Ascending aorta (tissue), 2 donors: ENCODE measurements around the gene TXNDC8. TPM values are rescaled to one million over a fixed set of nuclear protein-coding genes. Genes with fewer than 3 reads are reported as not detected.

Experiments used
- DNase-seq, 2 donors: peaks; one replicate each; pipeline ENCODE4 v3.0.0-alpha.2; 2019; ENCODE audit warnings: low spot score in 2 of 2
- H3K27ac ChIP-seq, 2 donors: fragments of 200-600 bp; sonication (generic); one replicate each; pipeline ENCODE4 v1.5.1; 2016 to 2017; ENCODE audit warnings: mild to moderate bottlenecking in 1 of 2
- H3K27me3 ChIP-seq: fragments of 200-600 bp; sonication (generic); one replicate; pipeline ENCODE4 v1.5.1; 2017
- H3K36me3 ChIP-seq, 2 donors: fragments of 200-600 bp; sonication (generic); one replicate each; pipeline ENCODE4 v1.5.1; 2016
- H3K4me1 ChIP-seq, 2 donors: fragments of 200-600 bp; sonication (generic); one replicate each; pipeline ENCODE4 v1.5.1; 2016 to 2017; ENCODE audit warnings: mild to moderate bottlenecking in 1 of 2
- H3K4me3 ChIP-seq, 2 donors: fragments of 200-600 bp; sonication (generic); one replicate each; pipeline ENCODE4 v1.5.1; 2016 to 2017; ENCODE audit warnings: mild to moderate bottlenecking in 1 of 2
- H3K9me3 ChIP-seq, 2 donors: fragments of 200-600 bp; sonication (generic); one replicate each; pipeline ENCODE4 v1.5.1; 2016
- CTCF ChIP-seq, 3 experiments: fragments of 200-600 bp in 2 of 3; fragments of 450-650 bp in 1 of 3; sonication (generic) in 2 of 3; IDR thresholded peaks; one replicate each; pipeline ENCODE4 v1.5.1; 2016 to 2019; ENCODE audit warnings: antibody characterized with exemption in 3 of 3, mild to moderate bottlenecking in 1 of 3, moderate library complexity in 1 of 3
- intact Hi-C: fragments of 100-400 bp; cut with DNase I; formaldehyde crosslinking; loops from one replicate; pipeline ENCODE4 v1.15.1; 2023
- total RNA-seq: library from RNA; depleted of rRNA; stranded (reverse); fragments of >200 nt; gene quantifications from one replicate; pipeline ENCODE4 v1.1.0, GENCODE V29; 2016

The TXNDC8 gene
- total RNA-seq, 1 donor from 2014 or later = not detected

- Histone ChIP-seq H3K27ac (no peak overlapping the region), H3K9me3 (no peaks in the 10 kb centered on the region), H3K27me3 (no peaks in the 10 kb centered on the region), H3K4me1 (no peaks in the 10 kb centered on the region), H3K36me3 (no peaks in the 10 kb centered on the region), H3K4me3 (no peak overlapping the region)
- intact Hi-C loops = no loop called here
- no peak for TF ChIP-seq CTCF (IDR thresholded peaks at IDR 0.05)
- DNase-seq = no peak
These were observed 9.9 kb downstream of the TXNDC8 start for GRCh38 chr9:110327716-110328115.

DNA sequence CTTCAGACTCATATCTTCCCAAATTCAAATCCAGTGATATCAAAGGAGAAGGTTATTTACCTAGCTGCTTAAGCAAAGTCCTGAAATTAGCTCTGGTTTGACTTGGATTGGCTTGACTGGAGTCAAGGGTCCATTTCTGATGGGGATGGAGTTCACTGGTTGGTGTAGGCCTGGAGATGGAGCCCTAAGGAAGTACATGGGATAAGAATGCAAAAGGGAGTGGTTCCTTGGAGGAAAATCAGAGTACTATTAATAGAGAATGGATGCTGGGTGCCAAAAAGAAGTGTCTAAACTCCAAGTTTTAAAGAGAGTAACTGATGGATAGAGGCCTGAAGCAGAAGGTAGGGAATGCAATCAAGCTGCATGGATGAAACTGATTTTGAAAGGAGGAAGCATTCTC lies 13.8 kb downstream of the TXNDC8 start:
- Histone ChIP-seq H3K27ac (no peak overlapping the region), H3K9me3 (no peaks in the 10 kb centered on the region), H3K36me3 (no peaks in the 10 kb centered on the region), H3K27me3 (no peaks in the 10 kb centered on the region), H3K4me1 (no peaks in the 10 kb centered on the region), H3K4me3 (no peak overlapping the region)
- no peak for DNase-seq
- no peak for TF ChIP-seq CTCF (IDR thresholded peaks at IDR 0.05)
- intact Hi-C loops = no loop called here

DNA sequence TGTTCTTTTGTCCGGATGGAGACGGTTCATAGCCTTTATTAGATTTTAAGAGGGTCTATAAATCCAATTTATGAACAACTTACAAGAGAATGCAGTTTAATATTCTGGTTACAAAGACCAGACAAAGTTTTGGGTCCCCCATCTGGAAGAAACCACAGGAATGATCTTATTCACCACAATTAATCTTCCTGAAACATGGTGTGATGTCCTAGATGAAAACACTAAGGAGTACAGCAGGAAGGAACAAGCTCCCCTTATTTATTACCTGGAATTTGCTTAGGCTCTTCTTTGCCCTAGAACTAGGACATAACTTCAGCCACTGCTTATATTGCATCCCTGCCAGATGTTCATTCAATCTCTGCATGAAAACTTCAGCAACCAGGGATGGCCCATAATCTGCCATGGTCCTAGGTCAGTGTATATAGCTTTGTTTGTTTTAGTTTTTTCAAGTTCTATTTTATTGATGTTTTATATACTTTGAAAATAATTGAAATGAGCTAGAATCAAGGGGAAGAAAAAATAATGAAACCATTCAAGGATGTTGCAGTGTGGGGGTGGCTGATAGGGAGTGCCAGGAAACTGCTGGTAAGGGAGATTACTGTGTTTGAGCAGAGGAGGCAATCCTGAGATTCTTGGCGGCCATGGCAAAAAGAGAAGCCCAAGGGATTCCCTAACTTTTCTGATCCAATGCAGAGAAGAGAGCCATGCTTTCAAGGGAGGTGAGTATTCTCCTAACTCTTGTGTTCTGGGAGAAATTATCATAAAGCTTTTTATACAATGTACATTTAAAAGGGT lies 16.8 kb downstream of the TXNDC8 start:
- Histone ChIP-seq H3K27ac (no peak overlapping the region), H3K4me1 (no peaks in the 10 kb centered on the region), H3K9me3 (no peaks in the 10 kb centered on the region), H3K27me3 (no peaks in the 10 kb centered on the region), H3K4me3 (no peak overlapping the region), H3K36me3 (no peaks in the 10 kb centered on the region)
- DNase-seq = no peak
- TF ChIP-seq CTCF (IDR thresholded peaks at IDR 0.05) = no peak
- intact Hi-C loops = no loop called here

GRCh38 chr9:110319781-110320492 lies 17.7 kb downstream of the TXNDC8 start:
- Histone ChIP-seq H3K9me3 (no peaks in the 10 kb centered on the region), H3K4me3 (no peak overlapping the region), H3K36me3 (no peaks in the 10 kb centered on the region), H3K4me1 (no peaks in the 10 kb centered on the region), H3K27me3 (no peaks in the 10 kb centered on the region), H3K27ac (no peak overlapping the region)
- no peak for DNase-seq
- TF ChIP-seq CTCF (IDR thresholded peaks at IDR 0.05) = no peak
- intact Hi-C loops = no loop called here

GRCh38 chr9:110317911-110318310 lies 19.8 kb downstream of the TXNDC8 start:
- no peaks in the 10 kb centered on the region for H3K4me1 ChIP-seq
- no peak overlapping the region for H3K27ac ChIP-seq
- no peak for TF ChIP-seq CTCF (IDR thresholded peaks at IDR 0.05)
- H3K9me3 ChIP-seq = no peaks in the 10 kb centered on the region
- H3K4me3 ChIP-seq = no peak overlapping the region
- intact Hi-C loops = no loop called here
- no peaks in the 10 kb centered on the region for H3K36me3 ChIP-seq
- no peaks in the 10 kb centered on the region for H3K27me3 ChIP-seq
- DNase-seq = no peak
